Measurements from ENCODE around the gene CTBP2.

CTBP2 gene

GRCh38 chr10:125082881-125083575, 77.3 kb downstream of the CTBP2 start:
- TF ChIP-seq ZBTB7A (IDR thresholded peaks at IDR 0.05; ENCODE audit: low read depth) = no peak
- TF ChIP-seq RAD21 (IDR thresholded peaks at IDR 0.05; ENCODE audit: low read depth) = no peak
- no peak for TF ChIP-seq REST (IDR thresholded peaks at IDR 0.05; ENCODE audit: low read depth)
- no peak for TF ChIP-seq CEBPB (IDR thresholded peaks at IDR 0.05)
- no peak for TF ChIP-seq FOXM1 (IDR thresholded peaks at IDR 0.05; ENCODE audit: borderline replicate concordance, low read depth)
- TF ChIP-seq YY1 (IDR thresholded peaks at IDR 0.05; ENCODE audit: low read depth) = no peak
- no peak for TF ChIP-seq CREB1 (IDR thresholded peaks at IDR 0.05; ENCODE audit: low read depth)
- TF ChIP-seq EP300 (IDR thresholded peaks at IDR 0.05; ENCODE audit: borderline replicate concordance) = no peak
- TF ChIP-seq USF1 (IDR thresholded peaks at IDR 0.05) = no peak

GRCh38 chr10:125081931-125082330, 78.4 kb downstream of the CTBP2 start:
- TF ChIP-seq TEAD4 (IDR thresholded peaks at IDR 0.05) (no peak), NFIC (IDR thresholded peaks at IDR 0.05) (no peak), FOXM1 (IDR thresholded peaks at IDR 0.05; ENCODE audit: borderline replicate concordance, low read depth) (no peak), EGR1 (IDR thresholded peaks at IDR 0.05) (no peak), USF1 (IDR thresholded peaks at IDR 0.05) (no peak), RAD21 (IDR thresholded peaks at IDR 0.05; ENCODE audit: low read depth) (no peak), TAF1 (IDR thresholded peaks at IDR 0.05; ENCODE audit: low read depth) (no peak), CEBPB (IDR thresholded peaks at IDR 0.05) (no peak), REST (IDR thresholded peaks at IDR 0.05; ENCODE audit: low read depth) (no peak), TCF12 (IDR thresholded peaks at IDR 0.05; ENCODE audit: low read depth) (no peak), CREB1 (IDR thresholded peaks at IDR 0.05; ENCODE audit: low read depth) (no peak), EP300 (IDR thresholded peaks at IDR 0.05; ENCODE audit: borderline replicate concordance) (no peak), MAX (IDR thresholded peaks at IDR 0.05) (no peak), YY1 (IDR thresholded peaks at IDR 0.05; ENCODE audit: low read depth) (no peak), ZBTB7A (IDR thresholded peaks at IDR 0.05; ENCODE audit: low read depth) (no peak)

GRCh38 chr10:125080984-125081383, 79.4 kb downstream of the CTBP2 start:
- TF ChIP-seq CREB1 (IDR thresholded peaks at IDR 0.05; ENCODE audit: low read depth) (no peak), EGR1 (IDR thresholded peaks at IDR 0.05) (no peak), TCF12 (IDR thresholded peaks at IDR 0.05; ENCODE audit: low read depth) (no peak), TEAD4 (IDR thresholded peaks at IDR 0.05) (no peak), USF1 (IDR thresholded peaks at IDR 0.05) (no peak), NFIC (IDR thresholded peaks at IDR 0.05) (no peak), REST (IDR thresholded peaks at IDR 0.05; ENCODE audit: low read depth) (no peak), MAX (IDR thresholded peaks at IDR 0.05) (no peak), EP300 (IDR thresholded peaks at IDR 0.05; ENCODE audit: borderline replicate concordance) (no peak), RAD21 (IDR thresholded peaks at IDR 0.05; ENCODE audit: low read depth) (no peak), YY1 (IDR thresholded peaks at IDR 0.05; ENCODE audit: low read depth) (no peak), ZBTB7A (IDR thresholded peaks at IDR 0.05; ENCODE audit: low read depth) (no peak), FOXM1 (IDR thresholded peaks at IDR 0.05; ENCODE audit: borderline replicate concordance, low read depth) (no peak), TAF1 (IDR thresholded peaks at IDR 0.05; ENCODE audit: low read depth) (no peak), CEBPB (IDR thresholded peaks at IDR 0.05) (no peak)

GRCh38 chr10:125080296-125080695, 80.1 kb downstream of the CTBP2 start:
- TF ChIP-seq CREB1 (IDR thresholded peaks at IDR 0.05; ENCODE audit: low read depth) = no peak
- no peak for TF ChIP-seq USF1 (IDR thresholded peaks at IDR 0.05)

Data from Ishikawa (cell line).